C4-2B (cell line): Measurements from ENCODE around the gene NT5C1A.

ENCODE experiments used
- H3K27ac ChIP-seq: fragments of 450-650 bp; 2 replicates; pipeline ENCODE4 v1.5.1; 2017
- ZFX ChIP-seq: fragments of 450-650 bp; IDR thresholded peaks from 2 replicates; pipeline ENCODE4 v1.6.1; 2017
- TF ChIP-seq, protein P1 (sequence below): fragments of 450-650 bp; conservative IDR thresholded peaks from 2 replicates; pipeline ENCODE4 v1.5.1; 2017; ENCODE audit warnings: mild to moderate bottlenecking

The NT5C1A gene

DNA sequence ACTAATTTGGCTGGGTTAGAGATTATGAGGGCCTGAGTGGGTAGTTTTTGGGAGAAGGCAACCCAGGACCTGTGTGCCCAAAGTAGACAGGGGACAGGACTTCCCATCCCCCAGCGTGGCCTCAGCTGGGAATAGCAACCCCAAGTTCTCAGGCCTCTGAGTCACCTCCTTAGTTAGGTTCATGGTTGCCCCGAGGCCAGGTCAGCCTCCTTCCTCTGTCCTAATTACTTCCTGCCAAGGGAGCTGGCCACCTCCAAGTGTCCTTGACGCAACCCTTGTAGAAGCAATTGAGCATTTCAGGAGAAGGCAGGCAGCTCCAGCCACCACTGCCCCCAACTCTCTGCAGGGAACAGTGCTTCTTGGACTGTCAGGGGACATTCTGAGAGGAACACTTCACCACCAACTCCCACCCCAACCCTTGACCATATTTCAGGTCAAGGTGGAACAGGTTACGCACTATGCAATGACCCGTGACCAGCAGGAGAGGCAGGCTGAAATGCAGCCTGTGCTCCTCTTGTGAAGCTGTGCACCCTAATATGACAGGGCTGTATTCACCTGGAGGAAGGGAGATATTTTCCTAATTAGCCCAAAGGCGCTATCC, 5.1 kb upstream of the NT5C1A start:
- no peak overlapping the region for H3K27ac ChIP-seq
- TF ChIP-seq, protein P1, sequence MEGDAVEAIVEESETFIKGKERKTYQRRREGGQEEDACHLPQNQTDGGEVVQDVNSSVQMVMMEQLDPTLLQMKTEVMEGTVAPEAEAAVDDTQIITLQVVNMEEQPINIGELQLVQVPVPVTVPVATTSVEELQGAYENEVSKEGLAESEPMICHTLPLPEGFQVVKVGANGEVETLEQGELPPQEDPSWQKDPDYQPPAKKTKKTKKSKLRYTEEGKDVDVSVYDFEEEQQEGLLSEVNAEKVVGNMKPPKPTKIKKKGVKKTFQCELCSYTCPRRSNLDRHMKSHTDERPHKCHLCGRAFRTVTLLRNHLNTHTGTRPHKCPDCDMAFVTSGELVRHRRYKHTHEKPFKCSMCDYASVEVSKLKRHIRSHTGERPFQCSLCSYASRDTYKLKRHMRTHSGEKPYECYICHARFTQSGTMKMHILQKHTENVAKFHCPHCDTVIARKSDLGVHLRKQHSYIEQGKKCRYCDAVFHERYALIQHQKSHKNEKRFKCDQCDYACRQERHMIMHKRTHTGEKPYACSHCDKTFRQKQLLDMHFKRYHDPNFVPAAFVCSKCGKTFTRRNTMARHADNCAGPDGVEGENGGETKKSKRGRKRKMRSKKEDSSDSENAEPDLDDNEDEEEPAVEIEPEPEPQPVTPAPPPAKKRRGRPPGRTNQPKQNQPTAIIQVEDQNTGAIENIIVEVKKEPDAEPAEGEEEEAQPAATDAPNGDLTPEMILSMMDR = no peak
- no peak for TF ChIP-seq ZFX

GRCh38 chr1:39675220-39675619, 3.3 kb upstream of the NT5C1A start:
- no peak overlapping the region for H3K27ac ChIP-seq
- TF ChIP-seq ZFX = no peak
- TF ChIP-seq, protein P1 = no peak

DNA sequence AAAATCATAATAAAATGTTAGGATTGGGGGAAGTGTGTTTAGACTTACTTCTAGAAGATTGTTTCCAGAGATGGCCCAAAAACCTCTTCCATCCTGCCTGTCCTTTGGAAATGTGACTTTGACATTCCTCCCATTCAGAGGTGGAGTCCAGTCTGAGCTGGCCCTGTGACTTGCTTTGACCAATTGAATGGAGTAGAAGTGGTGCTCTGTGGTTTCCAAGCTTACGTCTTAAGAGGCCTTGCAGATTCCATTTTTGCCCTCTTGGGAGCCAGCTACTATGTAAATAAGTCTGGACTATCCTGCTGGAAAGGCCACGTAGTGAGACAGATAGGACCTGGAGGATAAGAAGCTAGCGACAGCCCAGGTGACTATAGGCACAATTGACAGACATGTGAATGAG, 1.3 kb upstream of the NT5C1A start:
- TF ChIP-seq, protein P1 = no peak
- no peak for TF ChIP-seq ZFX
- H3K27ac ChIP-seq = no peak overlapping the region

DNA sequence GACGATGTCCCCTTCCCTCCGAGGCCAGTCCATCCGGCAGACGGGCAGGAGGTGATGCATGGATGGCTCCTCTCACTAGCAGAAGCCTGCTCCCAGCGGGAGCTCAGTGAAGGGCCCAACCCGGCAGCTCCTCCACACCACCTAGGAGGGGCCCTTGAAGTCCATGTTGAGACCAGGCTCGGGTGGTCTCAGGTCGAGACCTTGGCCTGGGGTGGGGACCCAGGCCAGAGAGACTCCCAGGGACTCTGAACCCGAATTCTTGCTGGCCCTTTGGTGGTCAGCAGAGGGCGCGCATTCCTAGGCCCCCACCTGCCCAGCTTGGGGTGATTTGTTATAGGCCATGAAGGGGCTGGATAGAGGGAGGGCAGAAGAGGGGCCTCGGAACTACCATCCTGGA, 642 bp upstream of the NT5C1A start:
- TF ChIP-seq, protein P1 = no peak; the same call in 1 of the 2 replicates
- H3K27ac ChIP-seq = no peak overlapping the region

DNA sequence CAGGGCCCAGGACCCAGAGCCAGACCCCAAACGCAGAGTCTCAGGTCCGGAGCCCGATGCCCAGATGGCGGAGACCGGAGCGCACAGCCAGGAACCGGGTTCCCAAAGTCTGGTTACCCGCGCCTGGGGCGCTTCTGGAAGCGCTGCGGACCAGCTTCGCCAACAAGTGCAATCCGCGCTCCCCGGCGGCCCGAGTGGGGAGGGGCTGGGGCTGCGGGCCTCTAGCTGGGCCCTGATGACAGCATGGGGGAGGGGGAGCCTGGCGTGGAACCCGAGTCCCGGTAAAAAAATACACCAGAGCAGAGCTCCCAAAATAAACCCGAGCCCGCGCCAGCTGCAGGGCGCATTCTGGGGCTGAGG, 494 bp downstream of the NT5C1A start:
- H3K27ac ChIP-seq = no peak overlapping the region; the same call in 1 of the 2 replicates
- TF ChIP-seq ZFX = no peak
- TF ChIP-seq, protein P1 = no peak

DNA sequence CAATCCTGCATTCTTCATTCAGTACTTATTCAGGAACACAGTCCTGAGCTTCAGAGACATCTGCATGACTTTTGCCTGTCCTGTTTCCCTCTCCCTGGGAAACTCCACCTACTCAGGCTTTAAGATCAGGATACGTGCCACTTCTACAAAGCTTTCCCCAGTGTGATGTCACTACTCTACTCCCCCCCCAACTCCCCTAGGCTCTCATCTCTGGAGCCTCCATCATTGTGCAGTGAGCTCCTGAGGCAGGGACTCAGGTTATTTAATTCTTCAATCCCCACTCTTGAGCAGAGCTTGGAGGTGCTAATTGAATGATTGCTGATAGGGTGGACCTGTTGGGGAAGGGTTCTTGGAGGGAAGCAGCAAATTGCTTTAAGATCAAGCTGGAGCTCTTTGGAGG, 1.2 kb downstream of the NT5C1A start:
- H3K27ac ChIP-seq = no peak overlapping the region
- TF ChIP-seq ZFX = no peak
- TF ChIP-seq, protein P1 = no peak

DNA sequence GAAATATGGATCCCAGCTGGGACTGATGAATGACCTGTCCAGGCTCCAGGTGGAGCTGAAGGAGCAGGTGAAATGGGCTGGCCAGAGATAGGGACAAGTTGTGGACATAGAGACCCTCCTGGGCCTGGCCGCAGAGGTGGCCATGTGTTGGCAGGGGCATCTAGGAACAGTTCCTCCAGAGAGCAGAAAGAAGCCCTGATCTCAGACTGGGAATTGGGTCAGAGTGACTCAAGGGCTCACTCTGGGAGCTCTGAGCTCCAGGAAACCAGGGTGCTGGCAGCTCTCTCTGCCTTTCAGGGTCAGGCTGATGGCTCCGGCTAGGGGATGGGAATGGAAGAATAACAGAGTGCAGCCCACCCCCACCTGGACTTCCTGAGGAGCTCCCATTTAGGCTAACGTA, 3.0 kb downstream of the NT5C1A start:
- H3K27ac ChIP-seq = no peak overlapping the region
- TF ChIP-seq, protein P1 = no peak
- TF ChIP-seq ZFX = no peak
